ENCODE measurements around the gene LIN7C. TPM values are rescaled to one million over a fixed set of nuclear protein-coding genes. Genes with fewer than 3 reads are reported as not detected.

LIN7C gene
- total and polyA plus RNA-seq, 2 of the 13 experiments (the other 11 are each of a cell fraction or from before 2014, with no cell fraction given): 14.8 to 37.2 TPM

DNA sequence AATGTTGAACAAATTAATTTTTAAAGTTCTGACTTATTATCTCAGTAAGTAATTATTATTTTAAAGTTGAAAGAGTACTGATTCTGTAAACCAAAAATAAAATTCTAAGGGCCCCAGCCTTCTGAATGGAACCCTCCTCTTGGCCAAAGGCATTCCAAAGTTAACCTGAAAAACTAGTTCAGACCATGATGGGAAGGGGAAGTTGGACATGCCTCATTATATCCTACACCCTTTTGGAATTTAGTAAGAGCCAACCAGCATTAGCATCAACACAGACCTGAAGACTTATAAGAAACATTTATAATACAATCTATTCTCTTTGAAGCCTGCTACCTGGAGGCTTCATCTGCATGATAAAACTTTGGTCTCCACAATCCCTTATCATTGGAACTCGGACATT is 52.9 kb downstream of the LIN7C start (continued):
- TF ChIP-seq ZIK1 (CRISPR knock-in tag; IDR thresholded peaks at IDR 0.05; ENCODE audit: borderline replicate concordance, low read depth) (no peak), ZNF12 (CRISPR knock-in tag; IDR thresholded peaks at IDR 0.05) (no peak), POLR2A (IDR thresholded peaks at IDR 0.05; ENCODE audit: insufficient read depth in 1 of 2, low read depth in 2 of 2, low read length in 2 of 2) (no peak), ZSCAN20 (CRISPR knock-in tag; IDR thresholded peaks at IDR 0.05; ENCODE audit: borderline replicate concordance) (no peak), ZBTB2 (CRISPR knock-in tag; IDR thresholded peaks at IDR 0.05; ENCODE audit: low read depth) (no peak), ZNF841 (CRISPR knock-in tag; IDR thresholded peaks at IDR 0.05; ENCODE audit: borderline replicate concordance) (no peak), ZBTB38 (CRISPR knock-in tag; IDR thresholded peaks at IDR 0.05) (no peak)
- TF ChIP-seq, protein P1, sequence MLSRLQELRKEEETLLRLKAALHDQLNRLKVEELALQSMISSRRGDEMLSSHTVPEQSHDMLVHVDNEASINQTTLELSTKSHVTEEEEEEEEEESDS (CRISPR knock-in tag; IDR thresholded peaks at IDR 0.05; ENCODE audit: borderline replicate concordance): no peak

DNA sequence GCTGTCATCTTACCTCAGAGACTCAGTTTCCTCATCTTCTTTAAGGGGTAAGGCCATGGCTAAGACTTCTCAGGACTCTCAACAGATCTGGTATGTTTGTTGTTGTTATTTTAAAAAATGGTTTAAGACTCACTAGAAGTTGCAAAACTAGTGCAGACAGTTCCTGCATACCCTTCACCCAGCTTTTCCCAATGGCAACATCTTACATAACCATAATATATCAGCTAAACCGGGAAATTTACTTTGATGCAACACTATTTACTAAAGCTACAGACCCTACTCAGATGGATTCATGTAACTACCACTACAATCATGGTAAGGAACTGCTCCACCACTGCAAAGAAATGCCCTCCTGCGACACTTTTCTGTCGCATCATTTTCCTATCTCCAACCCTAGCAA is 54.4 kb downstream of the LIN7C start:
- no peak overlapping the region for H3K4me3 ChIP-seq (replicated peaks in 1 of 3; ENCODE audit: insufficient read depth in 1 of 3, low read depth in 2 of 3, low read length in 3 of 3)
- no peaks in the 10 kb centered on the region for H3K9me3 ChIP-seq (ENCODE audit: low read length)
- H3K4me1 ChIP-seq (ENCODE audit: insufficient read depth, low read length): peaks cover 65% of the 10 kb centered on the region
- H3K9ac ChIP-seq (ENCODE audit: insufficient read depth, low read depth, low read length): no peak overlapping the region
- intact Hi-C loops (cut with micrococcal nuclease; ENCODE audit: unreplicated experiment) (no loop called here), in situ Hi-C loops (cut with HindIII; ENCODE audit: extremely low pct_ligation_motif_present, low pct_unique_long_range_greater_than_20kb) (no loop called here)
- POLR2A ChIA-PET: interaction anchor here (1.1 to 1.3 kb wide), 2 partner anchors 10 to 56 kb away, joined by 3 to 4 read pairs; no protein-coding TSS in a partner anchor
- H3K36me3 ChIP-seq (replicated peaks in 1 of 2; ENCODE audit: control insufficient read depth in 1 of 2, insufficient read depth in 2 of 2, low read length in 2 of 2): no peaks in the 10 kb centered on the region
- H3K79me2 ChIP-seq (ENCODE audit: insufficient read depth, low read length): peaks cover 95% of the 10 kb centered on the region
- no TSS peak for BruUV-seq (replicated peaks)
- no peak overlapping the region for H2AFZ ChIP-seq (ENCODE audit: low read length)
- H4K20me1 ChIP-seq (ENCODE audit: insufficient read depth, low read length): peaks cover 50% of the 10 kb centered on the region
- no peaks in the 10 kb centered on the region for H3K27me3 ChIP-seq (ENCODE audit: control insufficient read depth in 1 of 2, insufficient read depth in 2 of 2, low read length in 2 of 2)
- WGBS (ENCODE audit: low lambda C conversion rate): 74% methylated on average over 3 of the region's 3 CpGs
- no peak overlapping the region for H3K27ac ChIP-seq (ENCODE audit: extremely low read length, insufficient read depth, low read length)
- ATAC-seq: no peak; the same call in 2 of the 3 replicates
- FAIRE-seq: no peak
- H3K4me2 ChIP-seq (ENCODE audit: low read depth, low read length): no peak overlapping the region
- CTCF ChIA-PET (ENCODE audit: low intra/inter-chr PET ratio, low total read pairs): interaction anchor here (0.5 kb wide), 1 partner anchor 61 kb away, joined by 3 read pairs; no protein-coding TSS in a partner anchor
- no peak for DNase-seq (ENCODE audit: low spot score)
- TF ChIP-seq FOXA1 (IDR thresholded peaks at IDR 0.05) (no peak), FOXA1 (CRISPR knock-in tag; IDR thresholded peaks at IDR 0.05) (peak; percentile 45; the same call in 1 of the 2 replicates), MED1 (CRISPR knock-in tag; IDR thresholded peaks at IDR 0.05) (peak; percentile 23; the same call in 1 of the 2 replicates), FOXP1 (IDR thresholded peaks at IDR 0.05) (no peak), FOXP1 (CRISPR knock-in tag; IDR thresholded peaks at IDR 0.05) (peak; percentile 43), SETDB1 (CRISPR knock-in tag; IDR thresholded peaks at IDR 0.05; ENCODE audit: borderline replicate concordance) (no peak), CEBPG (CRISPR knock-in tag; IDR thresholded peaks at IDR 0.05) (peak; percentile 39; the same call in 1 of the 2 replicates), SOX5 (CRISPR knock-in tag; IDR thresholded peaks at IDR 0.05; ENCODE audit: borderline replicate concordance) (peak; percentile 18; the same call in 1 of the 2 replicates), TAF15 (IDR thresholded peaks at IDR 0.05; ENCODE audit: low read depth, low read length, poor library complexity, severe bottlenecking) (no peak), JUND (CRISPR knock-in tag; IDR thresholded peaks at IDR 0.05) (no peak), RCOR2 (CRISPR knock-in tag; IDR thresholded peaks at IDR 0.05) (no peak), FOXA3 (CRISPR knock-in tag; IDR thresholded peaks at IDR 0.05) (peak; percentile 77), SIX4 (CRISPR knock-in tag; IDR thresholded peaks at IDR 0.05) (no peak), GABPB1 (CRISPR knock-in tag; IDR thresholded peaks at IDR 0.05) (no peak), SOX6 (IDR thresholded peaks at IDR 0.05) (no peak), SOX6 (CRISPR knock-in tag; IDR thresholded peaks at IDR 0.05) (peak; percentile 29; the same call in 1 of the 2 replicates)
- TF ChIP-seq, protein P2, sequence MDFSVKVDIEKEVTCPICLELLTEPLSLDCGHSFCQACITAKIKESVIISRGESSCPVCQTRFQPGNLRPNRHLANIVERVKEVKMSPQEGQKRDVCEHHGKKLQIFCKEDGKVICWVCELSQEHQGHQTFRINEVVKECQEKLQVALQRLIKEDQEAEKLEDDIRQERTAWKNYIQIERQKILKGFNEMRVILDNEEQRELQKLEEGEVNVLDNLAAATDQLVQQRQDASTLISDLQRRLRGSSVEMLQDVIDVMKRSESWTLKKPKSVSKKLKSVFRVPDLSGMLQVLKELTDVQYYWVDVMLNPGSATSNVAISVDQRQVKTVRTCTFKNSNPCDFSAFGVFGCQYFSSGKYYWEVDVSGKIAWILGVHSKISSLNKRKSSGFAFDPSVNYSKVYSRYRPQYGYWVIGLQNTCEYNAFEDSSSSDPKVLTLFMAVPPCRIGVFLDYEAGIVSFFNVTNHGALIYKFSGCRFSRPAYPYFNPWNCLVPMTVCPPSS (IDR thresholded peaks at IDR 0.05): no peak
- TF ChIP-seq, protein P3, sequence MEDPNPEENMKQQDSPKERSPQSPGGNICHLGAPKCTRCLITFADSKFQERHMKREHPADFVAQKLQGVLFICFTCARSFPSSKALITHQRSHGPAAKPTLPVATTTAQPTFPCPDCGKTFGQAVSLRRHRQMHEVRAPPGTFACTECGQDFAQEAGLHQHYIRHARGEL (CRISPR knock-in tag; IDR thresholded peaks at IDR 0.05): no peak
